ENCODE measurements around the gene SLC25A6. TPM values are rescaled to one million over a fixed set of nuclear protein-coding genes. Genes with fewer than 3 reads are reported as not detected.

SLC25A6 gene
- total and polyA plus RNA-seq, 10 of the 15 experiments (the other 5 are each of a cell fraction or from before 2014, with no cell fraction given): 61.9 to 642 (median 322) TPM

GRCh38 chrX:1336331-1336943 is 55.5 kb downstream of the SLC25A6 start, which contains the start of gene IL3RA (continued):
- TF ChIP-seq, protein P1, sequence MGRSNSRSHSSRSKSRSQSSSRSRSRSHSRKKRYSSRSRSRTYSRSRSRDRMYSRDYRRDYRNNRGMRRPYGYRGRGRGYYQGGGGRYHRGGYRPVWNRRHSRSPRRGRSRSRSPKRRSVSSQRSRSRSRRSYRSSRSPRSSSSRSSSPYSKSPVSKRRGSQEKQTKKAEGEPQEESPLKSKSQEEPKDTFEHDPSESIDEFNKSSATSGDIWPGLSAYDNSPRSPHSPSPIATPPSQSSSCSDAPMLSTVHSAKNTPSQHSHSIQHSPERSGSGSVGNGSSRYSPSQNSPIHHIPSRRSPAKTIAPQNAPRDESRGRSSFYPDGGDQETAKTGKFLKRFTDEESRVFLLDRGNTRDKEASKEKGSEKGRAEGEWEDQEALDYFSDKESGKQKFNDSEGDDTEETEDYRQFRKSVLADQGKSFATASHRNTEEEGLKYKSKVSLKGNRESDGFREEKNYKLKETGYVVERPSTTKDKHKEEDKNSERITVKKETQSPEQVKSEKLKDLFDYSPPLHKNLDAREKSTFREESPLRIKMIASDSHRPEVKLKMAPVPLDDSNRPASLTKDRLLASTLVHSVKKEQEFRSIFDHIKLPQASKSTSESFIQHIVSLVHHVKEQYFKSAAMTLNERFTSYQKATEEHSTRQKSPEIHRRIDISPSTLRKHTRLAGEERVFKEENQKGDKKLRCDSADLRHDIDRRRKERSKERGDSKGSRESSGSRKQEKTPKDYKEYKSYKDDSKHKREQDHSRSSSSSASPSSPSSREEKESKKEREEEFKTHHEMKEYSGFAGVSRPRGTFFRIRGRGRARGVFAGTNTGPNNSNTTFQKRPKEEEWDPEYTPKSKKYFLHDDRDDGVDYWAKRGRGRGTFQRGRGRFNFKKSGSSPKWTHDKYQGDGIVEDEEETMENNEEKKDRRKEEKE (IDR thresholded peaks at IDR 0.05): no peak
- peak; percentile 85; the same call in 1 of the 2 replicates for TF ChIP-seq ZNF384 (IDR thresholded peaks at IDR 0.05; ENCODE audit: borderline replicate concordance, low read depth, low read length)
- 0 out of 2 replicates have a peak, but pooled peaks have one; percentile 7 for TF ChIP-seq TBL1XR1 (IDR thresholded peaks at IDR 0.05; ENCODE audit: low read depth, low read length)
- TF ChIP-seq PML (IDR thresholded peaks at IDR 0.05; ENCODE audit: low read length): peak; percentile 81
- peak; percentile 31; the same call in 1 of the 2 replicates for TF ChIP-seq RELB (IDR thresholded peaks at IDR 0.05; ENCODE audit: low read depth)
- TF ChIP-seq SP1 (IDR thresholded peaks at IDR 0.05; ENCODE audit: low read depth, low read length): no peak
- no peak for TF ChIP-seq STAT3 (IDR thresholded peaks at IDR 0.05; ENCODE audit: low read depth, low read length)
- TF ChIP-seq RELA (IDR thresholded peaks at IDR 0.05; ENCODE audit: borderline replicate concordance, partially characterized antibody): peak; percentile 14
- TF ChIP-seq RBBP5 (conservative IDR thresholded peaks at IDR 0.05): 0 out of 2 replicates have a peak, but pooled peaks have one; percentile 78
- no peak for TF ChIP-seq JUND (IDR thresholded peaks at IDR 0.05; ENCODE audit: low read depth, low read length)
- 0 out of 4 replicates have a peak, but pooled peaks of 1 of the 2 experiments have one; percentile 5 for TF ChIP-seq BHLHE40 (IDR thresholded peaks at IDR 0.05; ENCODE audit: borderline replicate concordance in 1 of 2, low read depth in 2 of 2, low read length in 1 of 2)
- TF ChIP-seq, protein P2, sequence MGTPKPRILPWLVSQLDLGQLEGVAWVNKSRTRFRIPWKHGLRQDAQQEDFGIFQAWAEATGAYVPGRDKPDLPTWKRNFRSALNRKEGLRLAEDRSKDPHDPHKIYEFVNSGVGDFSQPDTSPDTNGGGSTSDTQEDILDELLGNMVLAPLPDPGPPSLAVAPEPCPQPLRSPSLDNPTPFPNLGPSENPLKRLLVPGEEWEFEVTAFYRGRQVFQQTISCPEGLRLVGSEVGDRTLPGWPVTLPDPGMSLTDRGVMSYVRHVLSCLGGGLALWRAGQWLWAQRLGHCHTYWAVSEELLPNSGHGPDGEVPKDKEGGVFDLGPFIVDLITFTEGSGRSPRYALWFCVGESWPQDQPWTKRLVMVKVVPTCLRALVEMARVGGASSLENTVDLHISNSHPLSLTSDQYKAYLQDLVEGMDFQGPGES (IDR thresholded peaks at IDR 0.05): no peak

Other genes starting within 250 kb of the SLC25A6 start
- 6.5 and 7.2 TPM in 2 replicates for gene CRLF2, start 179.5 kb downstream of the SLC25A6 start, total RNA-seq (2014; rRNA removed)
- gene CRLF2, start 179.5 kb downstream of the SLC25A6 start, total RNA-seq (2014; rRNA removed; fragmentation: Illumina TruSeq; extraction: Trizol): 4.9 and 5.1 TPM in 2 replicates
- 5.3 and 5.8 TPM in 2 replicates for gene CRLF2, start 179.5 kb downstream of the SLC25A6 start, total RNA-seq (2021)
- 2.6 and 3.2 TPM in 2 replicates for gene CRLF2, start 179.5 kb downstream of the SLC25A6 start, polyA plus RNA-seq (2011; rRNA removed)
- 4.1 and 4.3 TPM in 2 replicates for gene CRLF2, start 179.5 kb downstream of the SLC25A6 start, polyA plus RNA-seq (2014; fragmentation: Illumina TruSeq; extraction: Trizol)
- gene CRLF2, start 179.5 kb downstream of the SLC25A6 start, polyA plus RNA-seq (2014; fragmentation: Nextera tagmentation; extraction: Ambion mirVana): 1 to 10 TPM; 2.7 to 3.0 TPM
- 6.4 and 6.8 TPM in 2 replicates for gene CRLF2, start 179.5 kb downstream of the SLC25A6 start, polyA plus RNA-seq (2014; rRNA removed)
- gene CRLF2, start 179.5 kb downstream of the SLC25A6 start, polyA plus RNA-seq (2016; fragmentation: Nextera tagmentation; extraction: Ambion mirVana): 1 to 10 TPM; 3.9 to 5.1 TPM
- 0.40 TPM in 1 of 2 replicates, not detected in the other for gene CSF2RA, start 123.3 kb downstream of the SLC25A6 start, total RNA-seq (2014; rRNA removed)
- 0.31 and 0.46 TPM in 2 replicates for gene CSF2RA, start 123.3 kb downstream of the SLC25A6 start, total RNA-seq (2014; rRNA removed; fragmentation: Illumina TruSeq; extraction: Trizol)
- gene CSF2RA, start 123.3 kb downstream of the SLC25A6 start, total RNA-seq (2021): 0.18 and 0.48 TPM in 2 replicates
- 0.16 TPM in 1 of 2 replicates, not detected in the other for gene CSF2RA, start 123.3 kb downstream of the SLC25A6 start, polyA plus RNA-seq (2011; rRNA removed)
- 0.21 and 1.4 TPM in 2 replicates for gene CSF2RA, start 123.3 kb downstream of the SLC25A6 start, polyA plus RNA-seq (2014; fragmentation: Illumina TruSeq; extraction: Trizol)
- under 1 TPM; 0.18 to 0.48 TPM for gene CSF2RA, start 123.3 kb downstream of the SLC25A6 start, polyA plus RNA-seq (2014; fragmentation: Nextera tagmentation; extraction: Ambion mirVana)
- 0.54 and 0.86 TPM in 2 replicates for gene CSF2RA, start 123.3 kb downstream of the SLC25A6 start, polyA plus RNA-seq (2014; rRNA removed)
- under 1 TPM in 1 of 2 experiments, not detected in 1; 0.57 TPM for gene CSF2RA, start 123.3 kb downstream of the SLC25A6 start, polyA plus RNA-seq (2016; fragmentation: Nextera tagmentation; extraction: Ambion mirVana)
- 28.0 and 28.1 TPM in 2 replicates for gene IL3RA, start 55.3 kb downstream of the SLC25A6 start, total RNA-seq (2014; rRNA removed)
- 14.1 and 14.3 TPM in 2 replicates for gene IL3RA, start 55.3 kb downstream of the SLC25A6 start, total RNA-seq (2014; rRNA removed; fragmentation: Illumina TruSeq; extraction: Trizol)
- 19.5 and 21.1 TPM in 2 replicates for gene IL3RA, start 55.3 kb downstream of the SLC25A6 start, total RNA-seq (2021)
- gene IL3RA, start 55.3 kb downstream of the SLC25A6 start, polyA plus RNA-seq (2011; rRNA removed): 22.5 and 31.1 TPM in 2 replicates
- gene IL3RA, start 55.3 kb downstream of the SLC25A6 start, polyA plus RNA-seq (2014; fragmentation: Illumina TruSeq; extraction: Trizol): 15.0 and 23.5 TPM in 2 replicates
- 1 to 10 TPM; 2.1 to 4.5 TPM for gene IL3RA, start 55.3 kb downstream of the SLC25A6 start, polyA plus RNA-seq (2014; fragmentation: Nextera tagmentation; extraction: Ambion mirVana)
- 22.9 and 25.4 TPM in 2 replicates for gene IL3RA, start 55.3 kb downstream of the SLC25A6 start, polyA plus RNA-seq (2014; rRNA removed)
- gene IL3RA, start 55.3 kb downstream of the SLC25A6 start, polyA plus RNA-seq (2016; fragmentation: Nextera tagmentation; extraction: Ambion mirVana): 10 to 100 TPM; 14.7 to 16.4 TPM
- gene ASMTL, start 60.8 kb upstream of the SLC25A6 start, total RNA-seq (2014; rRNA removed): 21.7 and 32.2 TPM in 2 replicates
- gene ASMTL, start 60.8 kb upstream of the SLC25A6 start, total RNA-seq (2014; rRNA removed; fragmentation: Illumina TruSeq; extraction: Trizol): 15.5 and 18.1 TPM in 2 replicates
- 46.6 and 46.8 TPM in 2 replicates for gene ASMTL, start 60.8 kb upstream of the SLC25A6 start, total RNA-seq (2021)
- gene ASMTL, start 60.8 kb upstream of the SLC25A6 start, polyA plus RNA-seq (2011; rRNA removed): 24.5 and 51.9 TPM in 2 replicates
- 8.5 and 14.3 TPM in 2 replicates for gene ASMTL, start 60.8 kb upstream of the SLC25A6 start, polyA plus RNA-seq (2014; fragmentation: Illumina TruSeq; extraction: Trizol)
- gene ASMTL, start 60.8 kb upstream of the SLC25A6 start, polyA plus RNA-seq (2014; fragmentation: Nextera tagmentation; extraction: Ambion mirVana): 1 to 10 TPM; 1.6 to 3.8 TPM
- gene ASMTL, start 60.8 kb upstream of the SLC25A6 start, polyA plus RNA-seq (2014; rRNA removed): 44.6 and 48.4 TPM in 2 replicates
- 10 to 100 TPM; 32.1 to 34.4 TPM for gene ASMTL, start 60.8 kb upstream of the SLC25A6 start, polyA plus RNA-seq (2016; fragmentation: Nextera tagmentation; extraction: Ambion mirVana)
- gene P2RY8, start 145.1 kb upstream of the SLC25A6 start, total RNA-seq (2014; rRNA removed): 34.0 and 44.7 TPM in 2 replicates
- 28.8 and 29.7 TPM in 2 replicates for gene P2RY8, start 145.1 kb upstream of the SLC25A6 start, total RNA-seq (2014; rRNA removed; fragmentation: Illumina TruSeq; extraction: Trizol)
- gene P2RY8, start 145.1 kb upstream of the SLC25A6 start, total RNA-seq (2021): 61.3 and 61.8 TPM in 2 replicates
- 20.4 and 31.1 TPM in 2 replicates for gene P2RY8, start 145.1 kb upstream of the SLC25A6 start, polyA plus RNA-seq (2011; rRNA removed)
- gene P2RY8, start 145.1 kb upstream of the SLC25A6 start, polyA plus RNA-seq (2014; fragmentation: Illumina TruSeq; extraction: Trizol): 27.5 and 30.5 TPM in 2 replicates
- gene P2RY8, start 145.1 kb upstream of the SLC25A6 start, polyA plus RNA-seq (2014; fragmentation: Nextera tagmentation; extraction: Ambion mirVana): 1 to 10 TPM; 2.0 to 4.0 TPM
- gene P2RY8, start 145.1 kb upstream of the SLC25A6 start, polyA plus RNA-seq (2014; rRNA removed): 41.8 and 49.0 TPM in 2 replicates
- gene P2RY8, start 145.1 kb upstream of the SLC25A6 start, polyA plus RNA-seq (2016; fragmentation: Nextera tagmentation; extraction: Ambion mirVana): 10 to 100 TPM; 62.7 to 64.4 TPM
- gene AKAP17A, start 199.5 kb upstream of the SLC25A6 start, total RNA-seq (2014; rRNA removed): 42.8 and 47.0 TPM in 2 replicates
- gene AKAP17A, start 199.5 kb upstream of the SLC25A6 start, total RNA-seq (2014; rRNA removed; fragmentation: Illumina TruSeq; extraction: Trizol): 14.3 and 16.1 TPM in 2 replicates
- 48.7 and 53.9 TPM in 2 replicates for gene AKAP17A, start 199.5 kb upstream of the SLC25A6 start, total RNA-seq (2021)
- gene AKAP17A, start 199.5 kb upstream of the SLC25A6 start, polyA plus RNA-seq (2011; rRNA removed): 16.4 and 24.7 TPM in 2 replicates
- gene AKAP17A, start 199.5 kb upstream of the SLC25A6 start, polyA plus RNA-seq (2014; fragmentation: Illumina TruSeq; extraction: Trizol): 9.0 and 17.1 TPM in 2 replicates
- gene AKAP17A, start 199.5 kb upstream of the SLC25A6 start, polyA plus RNA-seq (2014; fragmentation: Nextera tagmentation; extraction: Ambion mirVana): 1 to 10 TPM; 3.0 to 5.6 TPM
- 55.8 and 64.2 TPM in 2 replicates for gene AKAP17A, start 199.5 kb upstream of the SLC25A6 start, polyA plus RNA-seq (2014; rRNA removed)
- gene AKAP17A, start 199.5 kb upstream of the SLC25A6 start, polyA plus RNA-seq (2016; fragmentation: Nextera tagmentation; extraction: Ambion mirVana): 10 to 100 TPM; 26.3 to 42.6 TPM
- gene ASMT, start 222.9 kb upstream of the SLC25A6 start, total RNA-seq (2014; rRNA removed): not detected in 2 replicates
- not detected in 2 replicates for gene ASMT, start 222.9 kb upstream of the SLC25A6 start, total RNA-seq (2014; rRNA removed; fragmentation: Illumina TruSeq; extraction: Trizol)
- not detected in 2 replicates for gene ASMT, start 222.9 kb upstream of the SLC25A6 start, total RNA-seq (2021)
- not detected in 2 replicates for gene ASMT, start 222.9 kb upstream of the SLC25A6 start, polyA plus RNA-seq (2011; rRNA removed)
- 0.29 TPM in 1 of 2 replicates, not detected in the other for gene ASMT, start 222.9 kb upstream of the SLC25A6 start, polyA plus RNA-seq (2014; fragmentation: Illumina TruSeq; extraction: Trizol)
- under 1 TPM in 1 of 2 experiments, not detected in 1; 0.18 TPM for gene ASMT, start 222.9 kb upstream of the SLC25A6 start, polyA plus RNA-seq (2014; fragmentation: Nextera tagmentation; extraction: Ambion mirVana)
- 0.09 TPM in 1 of 2 replicates, not detected in the other for gene ASMT, start 222.9 kb upstream of the SLC25A6 start, polyA plus RNA-seq (2014; rRNA removed)
- not detected for gene ASMT, start 222.9 kb upstream of the SLC25A6 start, polyA plus RNA-seq (2016; fragmentation: Nextera tagmentation; extraction: Ambion mirVana)